ENCODE results near the gene SPC25.
"Not testable (repeated sequence)": the region's sequence is repeated elsewhere in the genome, so short reads cannot be mapped to it uniquely, and the experiment has no call there.

The SPC25 gene, protein sequence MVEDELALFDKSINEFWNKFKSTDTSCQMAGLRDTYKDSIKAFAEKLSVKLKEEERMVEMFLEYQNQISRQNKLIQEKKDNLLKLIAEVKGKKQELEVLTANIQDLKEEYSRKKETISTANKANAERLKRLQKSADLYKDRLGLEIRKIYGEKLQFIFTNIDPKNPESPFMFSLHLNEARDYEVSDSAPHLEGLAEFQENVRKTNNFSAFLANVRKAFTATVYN

DNA sequence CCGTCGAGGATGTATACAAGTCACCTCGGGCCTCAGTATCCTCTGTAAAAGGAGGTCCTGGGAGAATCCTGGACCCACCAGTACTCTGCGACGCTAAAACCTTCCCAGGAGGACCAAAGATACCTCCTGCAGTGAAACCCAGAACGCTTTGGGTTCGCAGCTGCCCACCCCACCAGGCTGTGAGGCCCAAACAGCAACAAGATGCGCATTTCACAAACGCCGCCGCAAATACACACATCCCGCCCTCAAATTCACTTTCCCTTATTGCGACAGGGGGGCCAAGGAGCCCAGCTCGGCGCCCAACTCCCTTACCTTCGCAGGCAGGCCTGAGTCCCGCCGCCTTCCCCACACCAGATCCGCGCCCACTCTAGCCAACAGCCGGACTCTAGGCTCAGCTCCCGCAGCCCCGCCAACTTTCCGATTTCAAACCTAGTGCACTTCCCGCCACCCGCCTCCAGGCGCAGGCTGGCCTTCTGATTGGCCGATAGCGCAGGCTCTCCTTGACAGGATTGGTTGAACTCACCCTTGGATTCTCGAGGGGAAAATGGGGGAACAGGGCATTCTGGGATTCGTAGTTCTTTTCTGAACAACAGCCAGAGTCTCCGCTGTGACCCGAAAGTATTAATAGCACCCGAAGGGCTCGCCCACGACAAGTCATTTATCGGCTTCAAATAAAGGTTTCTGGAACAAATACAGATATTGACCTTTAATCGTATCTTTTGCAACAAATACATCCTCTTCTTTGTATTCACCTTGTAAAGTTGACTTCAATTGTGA is at the start of gene SPC25:
SPC25 (minus strand) TSS at position 425 of the 777 bp plus-strand sequence. CDS start 911 bp downstream, outside the sequence.
- peak; percentile 92 for DNase-seq (ENCODE audit: low spot score)

DNA sequence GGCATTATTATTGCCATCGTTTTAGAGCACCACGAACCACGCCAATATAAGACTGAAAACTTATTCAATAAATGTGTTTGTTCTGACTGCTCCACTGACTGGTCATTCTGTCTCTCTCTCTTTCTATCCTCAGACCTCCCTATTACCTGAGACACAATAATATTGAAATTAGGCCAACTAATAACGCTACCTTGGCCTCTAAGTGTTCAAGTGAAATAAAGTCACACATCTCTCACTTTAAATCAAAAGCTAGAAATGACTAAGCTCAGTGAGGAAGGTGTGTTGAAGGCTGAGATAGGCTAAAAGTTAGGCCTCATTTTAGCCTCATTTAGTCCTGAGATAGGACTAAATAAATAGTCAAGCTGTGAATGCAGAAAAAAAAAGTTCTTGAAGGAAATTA is 49.7 kb upstream of the SPC25 start:
- no peak for DNase-seq (ENCODE audit: low spot score)

DNA sequence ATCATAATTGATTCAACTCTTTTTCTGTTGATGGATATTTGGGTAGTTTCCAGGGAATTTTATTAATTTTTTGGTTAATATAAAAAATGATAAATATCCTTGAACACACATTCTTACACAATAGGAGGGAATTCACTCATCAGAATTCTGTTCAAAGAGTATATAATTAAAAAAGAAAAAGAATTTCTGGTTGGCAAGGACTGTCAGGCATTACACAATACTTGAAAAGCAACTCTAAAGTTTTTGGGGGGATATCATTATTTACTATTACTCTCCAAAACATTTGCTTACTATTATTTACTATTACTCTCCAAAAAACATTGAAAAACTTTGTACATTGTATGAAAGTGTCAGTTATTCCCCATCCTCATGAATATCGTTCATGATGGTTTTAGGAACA is 48.8 kb upstream of the SPC25 start:
- DNase-seq (ENCODE audit: low spot score), result no peak

DNA sequence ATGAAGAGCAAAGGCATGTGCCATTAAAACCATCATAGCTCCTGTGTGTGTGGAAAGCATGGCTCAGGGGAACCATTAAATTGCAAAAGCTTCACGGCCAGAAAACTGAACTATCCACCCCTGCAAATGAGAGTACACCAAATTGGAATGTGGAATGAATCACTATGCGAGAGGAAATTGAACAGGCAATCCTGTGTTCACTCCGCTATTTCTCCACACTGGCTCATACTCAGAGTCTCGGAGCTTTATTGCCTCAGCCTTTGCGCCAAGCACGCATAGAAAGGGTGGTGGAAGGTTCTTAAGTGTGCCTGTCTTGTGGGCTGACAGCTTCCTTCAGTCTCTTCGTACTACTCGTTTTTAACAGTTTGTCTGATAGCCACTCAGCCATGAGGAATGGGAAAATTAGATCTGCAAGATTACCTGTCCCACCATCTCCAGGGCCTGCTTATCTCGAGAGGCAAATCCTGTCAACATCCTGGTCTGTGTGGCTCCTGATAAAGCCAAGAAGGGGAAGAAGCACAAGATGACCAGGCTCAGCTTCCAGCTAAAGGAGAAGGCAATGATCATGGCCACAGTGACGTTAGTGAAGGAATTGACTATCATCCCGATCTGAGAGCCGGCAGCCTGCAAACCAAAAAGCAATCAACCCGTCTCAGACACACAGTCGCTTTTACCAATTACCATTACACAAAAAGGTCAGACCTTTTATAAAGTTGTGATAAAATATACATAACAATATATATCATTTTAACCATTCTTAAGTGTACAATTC is 45.8 kb upstream of the SPC25 start:
- no peak for DNase-seq (ENCODE audit: low spot score)

DNA sequence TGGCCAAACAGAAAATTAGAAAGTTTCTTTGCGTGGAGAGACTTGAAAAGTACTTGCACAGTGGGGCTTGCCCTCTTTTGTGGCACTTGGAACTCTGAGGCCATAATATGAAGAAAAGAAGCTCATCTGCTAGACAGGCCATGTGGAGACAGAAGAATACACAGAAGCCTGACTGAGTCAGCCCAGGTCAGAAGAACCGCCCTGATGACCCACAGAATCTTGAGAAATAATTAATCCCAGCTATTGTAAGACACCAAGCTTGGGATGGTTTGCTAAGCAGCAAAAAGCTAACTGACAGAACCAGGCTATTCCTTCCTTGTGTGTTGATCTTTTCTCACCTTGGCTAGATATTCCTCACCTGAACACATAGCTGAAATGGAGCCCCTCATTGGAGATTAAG is 44.6 kb upstream of the SPC25 start:
- DNase-seq (ENCODE audit: low spot score), result no peak

DNA sequence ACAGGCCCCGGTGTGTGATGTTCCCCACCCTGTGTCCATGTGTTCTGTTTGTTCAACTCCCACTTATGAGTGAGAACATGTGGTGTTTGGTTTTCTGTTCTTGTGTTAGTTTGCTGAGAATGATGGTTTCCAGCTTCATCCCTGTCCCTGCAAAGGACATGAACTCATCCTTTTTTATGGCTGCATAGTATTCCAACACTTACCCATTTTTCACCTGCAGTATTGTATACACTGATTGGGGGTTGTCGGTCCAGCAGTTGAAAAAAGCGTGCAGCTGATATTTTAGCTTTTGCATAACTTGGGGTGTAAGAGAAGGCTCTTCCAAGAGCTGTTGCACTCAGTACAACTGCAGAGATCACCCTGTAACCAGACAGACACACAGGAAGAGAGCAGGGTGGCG is 41.9 kb upstream of the SPC25 start:
- not testable (repeated sequence) for DNase-seq (ENCODE audit: low spot score)

DNA sequence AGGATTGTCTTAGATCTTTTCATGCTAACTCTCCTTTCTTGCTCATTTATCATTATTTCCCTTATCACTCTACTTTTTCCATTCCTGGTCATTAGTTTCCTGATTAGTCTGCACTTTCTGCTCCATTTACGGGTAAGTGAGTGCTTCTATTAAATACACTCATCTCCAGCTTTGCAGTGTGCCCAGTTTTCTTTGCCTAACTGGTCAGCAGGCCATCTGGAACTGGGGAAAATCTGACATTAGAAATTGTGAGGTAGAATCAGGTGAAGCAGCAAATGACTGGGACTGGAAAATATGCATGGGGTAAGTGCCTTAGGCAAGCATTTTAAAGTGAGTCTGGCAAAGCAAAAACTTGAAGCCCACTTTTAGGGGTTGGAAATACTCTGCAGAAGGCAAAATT is 40.0 kb upstream of the SPC25 start:
- DNase-seq (ENCODE audit: low spot score), result no peak

DNA sequence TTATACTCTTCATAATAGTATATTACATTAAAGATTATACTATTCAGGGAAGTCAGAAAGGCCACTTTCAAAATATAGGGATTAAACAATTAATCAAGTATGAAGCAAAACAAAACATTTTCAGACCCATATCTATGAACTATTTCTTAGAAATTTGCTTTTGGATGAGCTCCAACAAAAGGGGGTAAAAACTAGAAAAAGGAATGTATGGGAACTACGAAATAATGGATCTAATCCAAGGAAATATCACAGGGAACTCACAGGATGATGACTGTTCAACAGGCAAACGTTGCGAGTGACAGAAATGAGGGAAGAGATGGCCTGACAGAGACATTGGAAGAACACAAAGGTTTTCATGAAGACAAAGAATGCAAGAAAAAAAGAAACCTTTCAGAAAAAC is 38.8 kb upstream of the SPC25 start:
- DNase-seq (ENCODE audit: low spot score), result no peak

DNA sequence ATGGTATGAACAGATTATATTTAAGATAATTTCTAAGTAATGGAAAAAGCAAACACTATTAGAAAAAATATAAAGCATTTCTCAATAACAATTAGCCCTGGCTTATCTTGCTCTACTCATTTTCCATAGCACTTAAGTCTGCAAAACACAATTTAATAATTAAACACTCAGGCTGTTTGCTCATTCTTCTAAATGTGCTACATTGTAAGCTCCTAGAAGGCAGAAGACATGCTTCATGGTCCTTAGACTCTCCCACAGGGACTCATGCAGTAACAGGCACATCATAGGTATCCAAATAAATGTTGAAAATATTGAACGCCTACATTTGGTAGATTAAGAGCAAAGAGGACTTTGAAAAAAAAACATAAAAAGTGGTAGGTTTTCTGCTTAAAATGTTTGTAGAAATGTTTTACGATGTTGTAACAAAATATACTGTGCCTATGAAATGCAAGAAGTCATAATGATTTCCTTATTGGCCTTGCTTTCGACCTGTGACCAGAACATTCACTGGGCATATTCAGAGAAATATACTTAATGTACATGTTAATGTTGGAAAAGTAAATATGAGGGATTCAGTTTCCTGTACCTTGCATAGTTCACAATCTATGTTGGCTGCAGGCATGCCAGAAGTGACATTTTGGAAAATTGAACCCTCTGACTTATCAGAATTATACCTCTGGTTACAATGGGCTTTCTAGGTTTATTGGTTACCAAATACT is 38.0 kb upstream of the SPC25 start:
- DNase-seq (ENCODE audit: low spot score), result no peak

DNA sequence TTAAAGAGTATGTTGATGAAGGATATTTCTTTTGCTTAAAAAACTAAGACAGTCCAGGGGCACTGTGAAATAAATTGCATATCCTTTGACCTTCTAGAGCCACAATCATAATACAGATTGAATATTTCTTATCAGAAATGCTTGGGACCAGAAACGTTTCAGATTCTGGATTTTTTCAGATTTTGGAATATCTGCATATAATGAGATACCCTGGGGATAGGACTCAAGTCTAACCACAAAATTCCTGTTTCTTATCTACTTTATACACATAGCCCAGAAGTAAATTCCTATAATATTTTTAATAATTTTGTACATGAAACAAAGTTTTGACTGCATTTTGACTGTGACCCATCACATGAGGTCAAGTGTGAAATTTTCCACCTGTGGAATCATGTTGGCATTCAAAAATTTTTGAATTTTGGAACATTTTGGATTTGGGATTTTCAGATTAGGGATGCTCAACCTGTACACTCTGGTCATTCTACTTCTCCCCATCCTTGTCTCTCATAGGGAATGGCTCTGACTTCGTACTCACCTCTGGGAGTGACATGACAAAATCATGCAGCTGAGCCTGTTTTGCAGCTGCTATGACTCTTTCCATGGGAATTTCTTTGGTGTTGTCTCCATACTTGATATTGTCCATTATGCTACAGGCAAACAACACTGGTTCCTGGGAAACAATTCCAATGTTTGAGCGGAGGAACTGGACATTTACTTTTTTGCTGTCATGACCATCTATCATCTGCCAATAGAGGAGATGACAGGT is 36.6 kb upstream of the SPC25 start:
- no peak for DNase-seq (ENCODE audit: low spot score)

DNA sequence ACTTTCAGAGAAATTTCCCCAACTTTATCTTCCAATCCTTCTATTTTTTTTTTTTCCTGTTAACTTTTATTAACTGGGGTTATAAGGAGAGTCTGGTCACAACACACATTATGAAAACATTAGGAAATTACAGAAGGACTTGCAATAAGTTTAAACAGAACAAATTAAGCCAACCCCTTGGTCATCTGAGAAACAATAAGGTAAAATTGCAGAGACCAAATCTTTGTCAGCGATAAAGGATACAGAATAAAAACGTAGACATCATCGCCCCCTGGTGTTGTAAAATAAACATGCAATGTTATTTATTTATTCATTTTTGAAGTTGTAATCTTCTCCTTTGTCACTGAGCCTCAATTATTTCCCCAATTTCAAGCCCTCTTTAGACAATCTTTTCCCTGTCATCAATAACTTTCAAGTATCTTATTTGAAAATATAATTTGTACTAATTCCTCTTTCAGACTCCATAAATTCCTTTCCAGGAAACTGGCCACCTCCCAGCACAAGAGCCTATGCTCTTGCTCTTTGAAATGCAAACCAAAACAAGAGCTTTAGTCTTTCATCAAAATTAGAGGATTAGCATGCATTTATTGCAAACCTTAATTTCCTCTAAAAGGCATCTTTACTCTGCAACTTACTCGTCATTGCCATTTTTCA is 30.4 kb upstream of the SPC25 start:
- peak; percentile 44 for DNase-seq (ENCODE audit: low spot score)

DNA sequence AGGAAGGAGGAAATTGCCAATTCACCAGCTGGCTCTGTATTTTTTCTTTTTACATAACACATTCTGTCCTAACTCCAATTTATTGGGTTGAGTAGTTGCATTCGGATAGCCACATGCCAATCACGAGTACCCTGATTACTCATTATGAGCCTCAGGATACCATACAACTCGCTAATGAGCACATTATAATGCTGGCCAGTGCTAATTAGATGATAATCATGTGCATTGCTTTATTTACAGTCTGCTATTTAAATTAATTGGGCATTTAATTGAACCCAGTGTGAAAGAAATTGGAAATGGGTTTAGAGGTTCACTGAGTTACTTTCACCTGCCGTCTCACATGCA is 26.1 kb upstream of the SPC25 start:
- no peak for DNase-seq (ENCODE audit: low spot score)

DNA sequence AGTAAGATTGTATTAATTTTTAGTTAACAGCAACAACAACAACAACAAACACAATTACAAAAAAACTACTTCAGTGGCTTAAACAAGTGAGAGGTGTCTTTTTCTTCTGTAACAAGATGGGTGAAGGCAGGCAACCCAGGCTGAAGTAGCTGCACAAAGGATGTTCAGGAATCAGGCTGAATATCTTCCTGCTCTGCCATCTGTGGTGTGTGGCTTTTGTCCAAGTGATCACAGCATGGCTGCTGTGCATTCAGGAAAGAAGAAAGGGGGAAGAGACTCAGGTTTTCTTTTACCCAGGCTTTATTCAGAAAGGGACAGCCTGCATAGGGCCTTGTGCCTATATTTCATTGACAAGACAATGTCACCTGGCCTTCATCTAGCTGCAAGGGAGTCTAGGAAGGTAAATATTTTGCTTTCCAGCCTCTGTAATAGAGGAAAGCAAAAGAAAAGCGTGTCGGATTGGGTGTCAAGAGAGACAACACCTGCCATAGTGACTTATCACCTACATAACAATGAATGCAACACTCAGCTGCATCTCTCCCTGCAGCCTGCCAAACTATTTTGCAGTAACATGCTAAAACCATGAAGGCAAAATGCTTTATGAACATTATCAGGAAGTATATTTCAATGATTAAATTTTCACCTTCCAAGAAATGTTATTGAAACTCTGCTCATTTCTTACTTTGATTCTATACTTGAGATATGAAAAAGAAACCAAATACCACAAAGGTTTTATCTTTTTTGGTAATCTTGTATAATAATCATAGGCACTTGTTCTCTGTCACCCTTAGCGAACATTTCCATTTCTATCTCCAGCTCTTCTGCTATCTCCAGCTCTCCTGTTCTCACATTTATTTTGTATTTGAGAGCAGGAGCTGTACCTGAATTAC is 25.5 kb upstream of the SPC25 start:
- DNase-seq (ENCODE audit: low spot score), result no peak

DNA sequence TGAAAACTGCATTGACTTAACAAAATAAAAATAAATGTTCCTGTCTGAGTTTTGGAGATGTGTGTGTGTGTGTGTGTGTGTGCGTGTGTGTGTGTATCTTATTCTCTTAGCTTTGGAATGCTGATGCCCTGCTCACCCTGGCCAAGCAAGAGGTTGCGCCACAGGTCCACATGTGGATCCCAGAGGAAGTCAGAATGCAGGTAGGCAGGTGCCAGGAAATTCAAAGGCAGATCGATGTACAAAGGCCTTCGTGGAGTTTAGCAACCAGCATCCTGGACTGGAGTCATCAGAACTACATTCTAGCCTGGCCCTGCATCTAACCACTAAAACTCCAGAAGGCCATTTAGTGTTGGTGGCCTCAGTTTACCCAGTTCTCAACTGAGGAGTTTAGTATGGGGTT is 23.3 kb upstream of the SPC25 start:
- no peak for DNase-seq (ENCODE audit: low spot score)

DNA sequence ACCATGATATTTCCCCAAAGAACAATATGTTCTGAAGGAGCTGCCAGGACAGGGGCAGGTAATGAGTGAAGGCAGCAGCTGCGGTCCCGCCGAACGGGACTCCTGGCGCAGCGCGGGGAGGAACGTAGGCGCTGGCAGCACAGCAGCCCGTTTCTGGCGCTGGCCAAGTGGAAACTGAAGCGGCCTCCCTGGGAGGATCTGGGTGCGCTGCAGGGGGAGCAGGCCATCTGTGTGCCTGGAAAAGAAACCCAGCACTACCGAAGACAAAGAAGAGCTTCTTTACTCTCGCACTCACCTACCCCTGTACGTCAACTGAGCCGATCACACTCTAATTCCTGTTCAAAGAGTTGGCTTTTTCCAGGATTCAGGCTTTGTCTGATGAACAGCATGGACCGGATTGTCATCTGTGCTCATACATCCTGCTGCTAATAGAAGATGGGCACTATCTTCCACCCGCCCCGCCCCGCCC is 22.7 kb upstream of the SPC25 start:
- no peak for DNase-seq (ENCODE audit: low spot score)

DNA sequence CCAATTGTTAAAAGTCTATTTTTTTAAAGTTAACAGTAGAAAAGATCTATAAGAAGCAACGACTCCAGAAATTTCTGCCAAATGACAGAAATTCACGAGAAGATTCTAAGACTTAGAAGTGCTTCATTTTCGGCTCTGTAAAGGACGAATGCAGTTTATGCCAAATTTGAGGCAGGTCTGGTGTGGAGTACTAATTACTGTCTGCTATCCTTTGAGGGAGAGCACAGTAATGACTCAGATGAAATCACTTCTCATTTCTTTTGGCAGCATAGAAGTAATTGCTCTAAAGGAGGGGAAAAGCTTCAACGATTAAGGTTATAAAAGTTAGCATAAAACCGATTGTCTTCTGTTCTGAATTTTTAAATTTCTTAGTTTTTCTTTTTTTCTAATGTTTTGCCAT is 22.2 kb upstream of the SPC25 start:
- DNase-seq (ENCODE audit: low spot score), result no peak

DNA sequence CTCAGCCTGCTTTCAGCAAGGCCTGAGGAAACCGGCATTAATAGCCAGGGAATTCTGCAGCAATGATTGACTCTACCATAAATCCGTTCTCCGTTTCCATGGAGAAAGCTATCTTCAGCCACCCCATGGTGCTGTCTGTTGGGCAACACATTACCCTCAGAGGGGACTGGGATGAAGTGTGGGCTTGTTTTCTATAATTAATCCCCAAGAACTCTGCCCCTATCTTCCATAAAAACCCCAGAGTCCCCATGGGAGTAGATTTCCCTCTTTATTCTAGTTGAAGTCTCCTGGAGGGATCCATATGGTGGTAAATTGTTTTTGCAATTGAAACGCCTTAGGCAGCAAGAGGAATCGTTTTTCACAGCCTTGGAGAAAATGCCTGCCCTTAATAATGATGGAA is 20.1 kb upstream of the SPC25 start:
- DNase-seq (ENCODE audit: low spot score), result no peak

DNA sequence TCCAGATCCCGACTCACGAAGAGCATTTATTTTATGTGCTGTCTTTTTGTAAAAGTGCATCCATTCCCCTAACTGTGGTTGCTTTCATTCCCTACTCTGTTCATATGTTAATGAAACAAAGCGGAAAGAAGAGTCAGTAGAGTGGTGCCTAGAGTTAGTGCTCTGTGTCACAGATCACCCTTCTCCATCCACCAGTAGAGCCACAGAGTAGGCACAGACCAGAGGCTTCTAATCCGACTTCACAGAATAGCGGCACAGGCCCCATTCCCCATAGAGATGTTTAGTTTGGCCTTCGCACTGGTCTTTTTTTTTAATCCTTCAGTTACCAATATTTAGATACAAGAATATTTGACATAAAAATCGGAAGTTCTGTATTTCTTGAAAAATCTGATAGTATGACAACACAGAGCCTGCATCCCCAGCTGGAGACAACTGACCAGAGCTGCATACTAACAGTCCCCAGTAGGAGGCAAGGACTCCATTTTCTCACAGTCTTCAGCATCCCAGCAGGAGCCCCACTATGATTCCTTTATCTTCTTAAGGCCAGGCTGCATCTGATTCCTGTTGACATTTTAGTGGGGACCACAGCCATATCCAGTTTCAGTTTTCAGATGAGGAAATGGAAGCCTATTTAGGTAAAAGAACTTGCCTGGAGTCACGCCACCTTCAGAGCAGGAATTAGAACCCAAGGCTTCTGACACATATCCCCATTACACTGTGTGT is 17.9 kb upstream of the SPC25 start:
- no peak for DNase-seq (ENCODE audit: low spot score)

DNA sequence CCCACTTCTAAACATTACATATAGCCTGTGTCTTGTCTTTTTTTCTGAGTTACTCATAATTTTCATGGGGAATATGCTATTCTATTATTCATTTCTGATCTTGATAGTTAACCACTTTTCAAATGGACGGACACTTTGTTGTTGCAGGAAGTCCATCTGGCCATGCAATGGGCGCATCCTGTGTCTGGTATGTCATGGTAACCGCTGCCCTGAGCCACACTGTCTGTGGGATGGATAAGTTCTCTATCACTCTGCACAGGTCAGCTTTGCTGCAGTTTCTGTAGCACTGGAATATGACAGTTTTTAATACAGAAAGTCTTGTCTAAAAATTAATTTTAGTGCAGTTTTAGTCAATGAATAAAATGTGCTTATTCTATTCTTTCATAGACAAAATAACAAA is 14.1 kb upstream of the SPC25 start:
- no peak for DNase-seq (ENCODE audit: low spot score)
